Right lobe of liver (tissue), 6 donors: ENCODE results near the gene UNC5B. TPM values are rescaled to one million over a fixed set of nuclear protein-coding genes. Genes with fewer than 3 reads are reported as not detected.

Source experiments
- ATAC-seq, 4 donors: fragments of 200-7000 bp; cut with Tn5 transposase; one replicate each; pipeline ENCODE4 v1.9.1; 2020; ENCODE audit warnings: mild to moderate bottlenecking in 4 of 4, moderate library complexity in 4 of 4
- DNase-seq, 3 donors: peaks; one replicate each; pipeline ENCODE4 v3.0.0-alpha.2; 2020
- H3K27ac ChIP-seq, 3 donors: fragments of 200-600 bp; one replicate each; pipeline ENCODE4 v1.8.0; 2022
- H3K27me3 ChIP-seq, 2 donors: fragments of 200-600 bp; one replicate each; pipeline ENCODE4 v1.8.0; 2022
- H3K36me3 ChIP-seq, 4 donors: fragments of 200-600 bp; sonication (generic) in 1 of 4; one replicate each; pipeline versions ENCODE4 v1.5.1 to v1.8.0; 2017 to 2022; ENCODE audit warnings: control low read depth in 1 of 4
- H3K4me1 ChIP-seq, 4 donors: fragments of 200-600 bp; sonication (generic) in 1 of 4; one replicate each; pipeline versions ENCODE4 v1.5.1 to v1.8.0; 2017 to 2022; ENCODE audit warnings: control low read depth in 1 of 4
- H3K4me3 ChIP-seq, 3 donors: fragments of 200-600 bp; one replicate each; pipeline ENCODE4 v1.8.0; 2022
- H3K9me3 ChIP-seq, 4 donors: fragments of 200-600 bp; sonication (generic) in 1 of 4; one replicate each; pipeline versions ENCODE4 v1.5.1 to v1.8.0; 2017 to 2022; ENCODE audit warnings: control low read depth in 1 of 4
- CTCF ChIP-seq, 4 donors: fragments of 200-600 bp in 3 of 4; fragments of 450-650 bp in 1 of 4; IDR thresholded peaks; one replicate each; pipeline versions ENCODE4 v1.5.1 to v1.8.0; 2016 to 2022; ENCODE audit warnings: antibody characterized with exemption in 4 of 4, mild to moderate bottlenecking in 2 of 4
- POLR2A ChIP-seq: fragments of 450-650 bp; IDR thresholded peaks from one replicate; pipeline ENCODE4 v1.6.1; 2017; ENCODE audit warnings: antibody characterized with exemption, mild to moderate bottlenecking
- WGBS: methylation state at CpG from one replicate; pipeline ENCODE4 v1.1.6; 2018; ENCODE audit warnings: low coverage, low lambda C conversion rate; ENCODE audit not compliant: insufficient coverage; ENCODE audit errors: missing lambda C conversion rate; 5-methylcytosine and 5-hydroxymethylcytosine counted together
- intact Hi-C, 2 donors: fragments of 100-400 bp; cut with DNase I; formaldehyde crosslinking; loops; one replicate each; pipeline versions ENCODE4 v1.11.2 to v1.14.1; 2022
- total RNA-seq, 6 experiments: library from RNA; depleted of rRNA in 2 of 6; stranded (reverse); fragments of >200 nt in 2 of 6; fragmentation: NEBNext Ultra II Directional in 3 of 6; extraction: Animal tissue kit (Norgen Biotek cat#: 25700) in 3 of 6; gene quantifications; one replicate each; pipeline versions ENCODE4 v1.1.0 to v1.2.4, GENCODE V29; 2016 to 2023
- donor health status: DM: no; HTN: yes; CAD: no.
- donor health status: DM: no; HTN: no; CAD: no.
- donor health status: DM: no; HTN: no; CAD: no.
- donor health status: DM: no; HTN: yes; CAD: no.
- donor health status: DM: no; HTN: yes; CAD: no.

UNC5B gene
- total RNA-seq, 6 experiments from 2014 or later = 1.0 to 6.2 (median 2.1) TPM

GRCh38 chr10:71285986-71286385 lies 73.6 kb downstream of the UNC5B start:
- intact Hi-C loops = loop anchor here in 1 of 2 donors (10.0 kb wide), 1 partner anchor 351 kb away; no protein-coding TSS in a partner anchor
- no peak for DNase-seq
- WGBS = 67% methylated on average over 1 of the region's 4 CpGs
- H3K4me1 ChIP-seq = peaks cover 0 to 16% (median 3%) of the 10 kb centered on the region in 4 donors
- H3K36me3 ChIP-seq = no peaks in the 10 kb centered on the region
- ATAC-seq = no peak
- TF ChIP-seq CTCF (IDR thresholded peaks at IDR 0.05) (no peak), POLR2A (no peak)
- no peaks in the 10 kb centered on the region for H3K27me3 ChIP-seq
- no peak overlapping the region for H3K4me3 ChIP-seq
- H3K27ac ChIP-seq = no peak overlapping the region
- H3K9me3 ChIP-seq = no peaks in the 10 kb centered on the region

- no peak overlapping the region for H3K27ac ChIP-seq
- ATAC-seq = no peak
- no peaks in the 10 kb centered on the region for H3K9me3 ChIP-seq
- intact Hi-C loops = loop anchor here in 1 of 2 donors (10.0 kb wide), 1 partner anchor 352 kb away; no protein-coding TSS in a partner anchor
- peaks cover 0 to 23% (median 4%) of the 10 kb centered on the region in 4 donors for H3K4me1 ChIP-seq
- DNase-seq = no peak
- TF ChIP-seq POLR2A (no peak), CTCF (IDR thresholded peaks at IDR 0.05) (no peak)
- WGBS = 66% methylated on average over 4 of the region's 17 CpGs
- no peaks in the 10 kb centered on the region for H3K27me3 ChIP-seq
- H3K4me3 ChIP-seq = no peak overlapping the region
- H3K36me3 ChIP-seq = no peaks in the 10 kb centered on the region
Observed at GRCh38 chr10:71286521-71287294, 74.3 kb downstream of the UNC5B start.

- ATAC-seq (no peak), DNase-seq (peak in 1 of 3 donors; percentile 51)
- Histone ChIP-seq H3K9me3 (no peaks in the 10 kb centered on the region), H3K4me3 (no peak overlapping the region), H3K36me3 (no peaks in the 10 kb centered on the region), H3K27me3 (no peaks in the 10 kb centered on the region), H3K4me1 (peaks cover 0 to 31% (median 8%) of the 10 kb centered on the region in 4 donors), H3K27ac (no peak overlapping the region)
- no CpG with 5 or more reads among the region's 14 CpGs for WGBS
- no peak for TF ChIP-seq CTCF (IDR thresholded peaks at IDR 0.05)
- no peak for TF ChIP-seq POLR2A
- intact Hi-C loops = loop anchor here in 1 of 2 donors (10.0 kb wide), 1 partner anchor 353 kb away; no protein-coding TSS in a partner anchor
Observed at GRCh38 chr10:71287456-71287855, 75.1 kb downstream of the UNC5B start.

GRCh38 chr10:71288461-71288860 lies 76.1 kb downstream of the UNC5B start:
- DNase-seq = peak in 1 of 3 donors; percentile 47
- Histone ChIP-seq H3K27ac (no peak overlapping the region), H3K9me3 (no peaks in the 10 kb centered on the region), H3K36me3 (no peaks in the 10 kb centered on the region), H3K4me3 (no peak overlapping the region), H3K4me1 (peaks cover 0 to 41% (median 13%) of the 10 kb centered on the region in 4 donors), H3K27me3 (no peaks in the 10 kb centered on the region)
- 81% methylated on average over 8 of the region's 15 CpGs for WGBS
- intact Hi-C loops = loop anchor here in 1 of 2 donors (10.0 kb wide), 1 partner anchor 354 kb away; no protein-coding TSS in a partner anchor
- TF ChIP-seq POLR2A (no peak), CTCF (IDR thresholded peaks at IDR 0.05) (no peak)
- ATAC-seq = no peak
